Activated T-cell treated with anti-CD3 and anti-CD28 coated beads for 48 hours (primary cell): ENCODE measurements around the gene OPHN1.
"Not testable (repeated sequence)": the region's sequence is repeated elsewhere in the genome, so short reads cannot be mapped to it uniquely, and the experiment has no call there.

Experiments
- DNase-seq: peaks from one replicate; pipeline ENCODE4 v3.0.0-alpha.2; 2020; ENCODE audit warnings: low read depth

OPHN1 gene

GRCh38 chrX:68358679-68359078, 74.6 kb downstream of the OPHN1 start:
- DNase-seq = no peak

DNA sequence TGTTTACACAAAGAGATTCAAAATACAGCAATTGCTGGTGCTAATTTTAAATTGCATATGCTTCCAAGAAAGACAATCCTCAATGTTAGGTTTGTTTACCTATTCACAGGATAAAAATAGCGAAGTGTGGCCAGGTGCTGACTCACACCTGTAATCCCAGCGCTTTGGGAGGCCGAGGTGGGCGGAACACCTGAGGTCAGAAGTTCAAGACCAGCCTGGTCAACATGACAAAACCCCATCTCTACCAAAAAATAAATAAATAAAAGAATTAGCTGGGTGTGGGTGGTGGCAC, 77.7 kb downstream of the OPHN1 start:
- DNase-seq = no peak

- no peak for DNase-seq
Observed at GRCh38 chrX:68354879-68355628, 78.2 kb downstream of the OPHN1 start.

DNA sequence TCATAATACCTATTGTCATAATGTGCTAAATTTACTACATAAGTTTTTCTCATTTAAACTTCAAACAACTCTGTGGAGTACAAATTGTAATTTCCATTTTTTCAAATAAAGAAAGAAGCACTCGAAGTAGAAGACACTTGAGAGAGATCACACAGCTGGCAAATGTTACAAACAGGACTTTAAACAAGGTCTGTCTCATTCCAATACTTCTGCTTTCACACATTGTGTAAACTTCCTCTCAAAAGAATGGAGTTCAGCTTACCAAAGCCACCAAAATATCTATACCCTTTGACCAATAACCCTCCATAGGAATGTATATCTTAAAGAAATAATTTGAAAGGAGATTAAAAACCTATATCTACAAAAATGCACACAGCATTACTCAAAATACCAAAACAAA, 88.3 kb downstream of the OPHN1 start:
- no peak for DNase-seq

DNA sequence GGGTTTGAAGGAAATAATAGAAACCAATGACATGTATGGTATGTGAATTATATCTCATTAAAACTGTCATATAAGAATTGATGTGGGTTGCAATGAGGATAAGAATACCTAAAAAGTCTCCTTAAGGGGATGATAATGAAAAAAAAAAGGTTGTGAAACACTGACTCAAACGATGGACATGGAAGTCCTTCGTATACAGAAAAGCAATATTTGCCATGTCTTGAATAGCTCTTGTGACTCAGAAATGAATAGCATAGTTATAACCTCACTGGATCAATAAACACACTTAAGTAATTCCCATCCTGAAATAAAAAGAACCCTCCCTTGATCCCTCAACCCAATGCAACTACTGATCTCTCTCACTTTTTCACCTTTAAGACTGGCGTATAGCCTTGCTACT, 89.7 kb downstream of the OPHN1 start:
- DNase-seq = no peak

GRCh38 chrX:68332201-68332731, 101.0 kb downstream of the OPHN1 start:
- no peak for DNase-seq

DNA sequence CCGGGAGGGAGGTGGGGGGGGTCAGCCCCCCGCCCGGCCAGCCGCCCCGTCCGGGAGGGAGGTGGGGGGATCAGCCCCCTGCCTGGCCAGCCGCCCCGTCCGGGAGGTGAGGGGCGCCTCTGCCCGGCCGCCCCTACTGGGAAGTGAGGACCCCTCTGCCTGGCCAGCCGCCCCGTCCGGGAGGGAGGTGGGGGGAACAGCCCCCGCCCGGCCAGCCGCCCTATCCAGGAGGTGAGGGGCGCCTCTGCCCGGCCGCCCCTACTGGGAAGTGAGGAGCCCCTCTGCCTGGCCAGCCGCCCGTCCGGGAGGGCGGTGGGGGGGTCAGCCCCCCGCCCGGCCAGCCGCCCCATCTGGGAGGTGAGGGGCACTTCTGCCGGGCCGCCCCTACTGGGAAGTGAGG, 106.5 kb downstream of the OPHN1 start:
- DNase-seq = not testable (repeated sequence)

DNA sequence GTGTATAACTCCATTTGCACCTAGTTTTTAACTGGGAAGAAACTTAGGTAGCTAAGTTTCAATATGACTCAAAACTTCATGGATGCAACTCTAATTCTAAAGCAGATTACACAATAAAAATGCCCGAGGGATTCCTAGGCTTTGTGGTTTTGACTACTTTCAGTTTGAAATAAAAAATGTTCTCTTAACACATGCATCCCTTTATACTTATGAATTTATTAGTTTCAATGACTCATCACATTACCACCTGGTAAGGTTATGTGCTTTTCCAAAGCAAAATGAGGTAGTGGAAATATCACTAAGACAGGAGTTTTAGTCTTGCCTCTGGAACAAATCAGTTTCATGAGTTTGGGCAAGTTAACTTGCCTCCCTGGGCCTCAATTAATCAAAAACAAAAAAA, 125.5 kb downstream of the OPHN1 start:
- DNase-seq = no peak

GRCh38 chrX:68304602-68305001, 128.7 kb downstream of the OPHN1 start:
- no peak for DNase-seq

GRCh38 chrX:68299898-68300297, 133.4 kb downstream of the OPHN1 start:
- no peak for DNase-seq

DNA sequence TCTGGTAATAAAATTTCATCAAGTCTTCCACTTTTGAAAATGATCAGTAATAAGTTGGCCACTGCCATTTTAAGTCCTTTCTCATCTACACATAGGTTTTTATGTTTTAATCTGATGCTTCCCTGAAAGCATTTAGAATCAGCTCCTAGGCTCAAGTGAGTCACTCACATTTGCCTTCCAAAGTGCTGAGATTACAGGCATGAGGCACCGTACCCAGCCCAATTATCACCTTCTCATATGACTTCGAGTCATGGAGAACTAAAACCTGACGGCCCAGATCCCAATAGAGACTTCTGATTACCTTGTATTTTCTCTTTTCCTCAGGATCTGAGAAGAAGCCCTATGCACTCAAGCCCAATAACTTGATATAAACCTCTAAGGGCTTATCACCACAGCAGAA, 140.8 kb downstream of the OPHN1 start:
- no peak for DNase-seq

GRCh38 chrX:68288127-68288526, 145.2 kb downstream of the OPHN1 start:
- no peak for DNase-seq

DNA sequence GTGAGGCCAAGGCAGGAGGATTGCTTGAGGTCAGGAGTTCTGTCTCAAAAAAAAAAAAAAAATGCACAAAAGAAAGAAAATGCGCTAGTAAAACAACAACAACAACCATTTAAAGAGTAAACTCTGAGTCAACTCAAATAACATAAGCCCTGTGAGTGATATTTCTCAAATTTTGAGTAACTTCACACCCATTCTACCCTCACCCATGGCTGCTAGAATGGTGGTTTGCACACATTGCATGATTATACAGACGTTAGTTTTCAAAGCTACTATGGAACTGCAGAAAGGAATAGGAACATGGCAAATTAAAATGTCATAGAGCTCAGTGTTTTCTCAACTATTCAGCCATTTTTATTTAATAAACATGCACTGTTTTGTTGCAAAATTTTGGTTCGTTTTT, 145.9 kb downstream of the OPHN1 start:
- no peak for DNase-seq

DNA sequence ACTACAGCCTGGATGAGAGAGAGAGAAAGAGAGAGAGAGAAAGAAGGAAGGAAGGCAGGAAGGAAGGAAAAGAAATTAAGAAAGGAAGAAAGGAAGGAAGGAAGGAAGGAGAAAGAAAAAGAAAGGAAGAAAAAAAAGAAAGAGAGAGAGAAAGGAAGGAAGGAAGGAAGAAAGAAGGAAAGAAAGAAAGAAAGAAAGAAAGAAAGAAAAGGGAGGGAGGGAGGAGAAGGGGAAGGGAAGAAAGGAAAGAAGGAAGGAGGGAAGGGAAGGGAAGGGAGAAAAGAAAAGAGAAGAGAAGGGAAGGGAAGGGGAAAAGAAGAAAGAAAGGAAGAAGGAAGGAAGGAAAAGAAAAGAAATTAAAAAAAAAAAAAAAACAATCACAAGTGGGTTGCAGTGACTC, 146.3 kb downstream of the OPHN1 start:
- no peak for DNase-seq

- no peak for DNase-seq
Observed at GRCh38 chrX:68286076-68286475, 147.2 kb downstream of the OPHN1 start.

GRCh38 chrX:68284281-68284904, 148.9 kb downstream of the OPHN1 start:
- DNase-seq = no peak

GRCh38 chrX:68273887-68274286, 159.4 kb downstream of the OPHN1 start:
- DNase-seq = no peak

GRCh38 chrX:68264793-68265192, 168.5 kb downstream of the OPHN1 start:
- DNase-seq = not testable (repeated sequence)

DNA sequence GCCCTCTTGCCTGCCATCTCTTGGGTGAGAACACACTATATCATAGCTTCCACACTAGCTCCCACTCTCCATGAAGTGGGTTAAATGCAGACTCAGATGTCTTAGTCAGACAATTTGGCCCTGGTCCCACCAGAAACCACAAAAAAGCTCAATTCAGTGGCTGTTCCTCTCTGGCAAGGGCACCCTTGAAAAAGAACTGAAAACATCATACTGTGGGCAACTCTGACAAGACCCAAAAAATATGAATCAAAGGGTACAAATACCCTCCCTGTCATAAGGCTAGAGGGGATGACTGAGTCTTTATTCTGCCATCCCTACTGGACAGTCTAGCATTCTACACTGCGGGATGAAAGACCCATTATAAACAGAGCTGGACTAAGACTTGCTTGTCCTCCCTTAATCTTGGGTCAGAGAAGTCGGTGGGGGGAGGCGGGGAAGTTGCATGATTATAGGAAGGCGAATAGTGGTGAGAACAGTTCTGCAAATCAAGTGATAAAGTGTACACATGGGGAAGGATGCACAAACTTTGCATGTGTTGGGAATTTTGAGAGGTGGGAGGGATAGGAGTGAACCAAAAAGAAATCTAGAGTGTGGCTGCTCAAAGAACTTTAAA, 172.1 kb downstream of the OPHN1 start:
- no peak for DNase-seq

DNA sequence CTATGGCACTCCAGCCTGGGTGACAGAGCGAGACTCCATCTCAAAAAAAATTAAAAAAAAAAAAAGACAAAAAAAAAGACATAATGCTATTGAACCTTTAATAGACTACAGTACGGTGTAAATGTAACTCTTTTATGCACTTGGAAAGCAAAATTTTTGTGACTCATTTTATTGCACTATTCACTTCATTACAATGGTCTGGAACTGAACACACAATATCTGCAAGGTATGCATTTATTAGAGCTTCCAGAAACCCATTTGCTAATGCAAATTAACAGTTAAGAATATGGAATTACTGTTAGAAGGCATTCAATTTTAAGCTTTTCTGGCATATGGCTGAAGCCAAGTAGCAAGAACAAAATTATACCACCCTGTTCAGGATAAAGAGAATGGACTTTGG, 176.3 kb downstream of the OPHN1 start:
- DNase-seq = no peak

DNA sequence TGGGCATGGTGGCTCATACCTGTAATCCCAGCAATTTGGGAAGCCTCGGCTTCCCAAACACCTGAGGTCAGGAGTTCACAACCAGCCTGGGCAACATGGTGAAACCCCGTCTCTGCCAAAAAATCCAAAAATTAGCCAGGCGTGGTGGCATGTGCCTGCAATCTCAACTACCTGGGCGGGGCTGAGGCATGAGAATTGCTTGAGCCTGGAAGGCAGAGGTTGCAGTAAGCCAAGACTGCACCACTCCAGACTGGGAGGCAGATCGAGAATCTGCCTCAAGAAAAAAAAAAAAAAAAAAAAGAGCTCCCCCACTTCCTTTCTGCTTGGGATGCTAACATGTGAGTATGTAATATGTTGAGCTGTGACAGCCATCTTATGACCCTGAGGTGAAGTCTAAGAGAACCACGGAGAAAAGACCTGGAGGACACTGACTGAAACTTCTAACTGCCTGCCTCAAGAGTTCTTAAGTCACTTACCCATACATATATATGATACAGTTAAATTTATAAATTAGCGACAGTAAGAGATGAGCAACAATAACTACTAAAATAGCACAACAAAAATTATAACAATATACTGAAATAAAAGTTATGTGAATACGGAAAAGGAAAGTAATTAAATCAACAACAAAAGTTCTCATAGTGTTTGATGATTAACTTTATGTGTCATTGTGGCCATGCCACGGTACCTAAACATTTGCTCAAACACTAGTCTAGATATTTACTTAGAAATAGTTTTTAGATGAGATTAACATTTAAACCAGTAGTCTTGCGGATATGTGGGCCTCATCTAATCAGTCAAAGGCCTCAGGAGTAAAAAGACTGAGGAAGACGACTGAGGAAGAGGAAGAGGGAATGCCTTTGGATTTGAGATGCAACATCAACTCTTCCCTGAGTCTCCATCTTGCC, 178.3 kb downstream of the OPHN1 start:
- DNase-seq = no peak

- DNase-seq = no peak
Observed at GRCh38 chrX:68252664-68253063, 180.6 kb downstream of the OPHN1 start.
